ENCODE results near the gene STK32B. TPM values are rescaled to one million over a fixed set of nuclear protein-coding genes. Genes with fewer than 3 reads are reported as not detected.

The STK32B gene
- total and polyA plus RNA-seq, 9 of the 15 experiments (the other 6 are each of a cell fraction or from before 2014, with no cell fraction given), result 0.03 to 0.20 (median 0.07) TPM; not detected in 2

GRCh38 chr4:5118091-5118786 lies 67.0 kb downstream of the STK32B start:
- H3K9me3 ChIP-seq (replicated peaks; ENCODE audit: control insufficient read depth, insufficient read depth, low read depth, low read length), result no peaks in the 10 kb centered on the region
- in situ Hi-C loops (cut with MboI) (no loop called here), intact Hi-C loops (cut with micrococcal nuclease) (no loop called here)
- H3K36me3 ChIP-seq (ENCODE audit: control insufficient read depth, insufficient read depth, low read length), result no peaks in the 10 kb centered on the region
- ATAC-seq, result no peak; the same call in 2 of the 3 replicates
- no peaks in the 10 kb centered on the region; the same call in 1 of the 2 replicates for H4K20me1 ChIP-seq (replicated peaks; ENCODE audit: control insufficient read depth, insufficient read depth, low read length)
- DNase-seq (ENCODE audit: extremely low read depth in 1 of 4, low spot score in 3 of 4), result no peak
- no peak overlapping the region for H3K4me2 ChIP-seq (ENCODE audit: insufficient read depth, low read length)
- no peaks in the 10 kb centered on the region for H3K79me2 ChIP-seq (ENCODE audit: control insufficient read depth, insufficient read depth, low read length)
- CTCF ChIA-PET (ENCODE audit: low intra/inter-chr PET ratio), result no interaction called here
- BruUV-seq (replicated peaks), result no TSS peak
- H3K4me3 ChIP-seq, result no peak overlapping the region
- H3K4me1 ChIP-seq (replicated peaks in 1 of 2; ENCODE audit: control insufficient read depth in 2 of 2, insufficient read depth in 2 of 2, low read length in 2 of 2), result no peaks in the 10 kb centered on the region
- WGBS (ENCODE audit: insufficient coverage, low coverage, missing lambda C conversion rate), result 0% methylated on average over 6 of the region's 6 CpGs
- no peaks in the 10 kb centered on the region for H3K9me1 ChIP-seq (ENCODE audit: control insufficient read depth, insufficient read depth, low read length)
- FAIRE-seq, result no peak
- POLR2A ChIA-PET, result no interaction called here
- peaks cover 0 to 4% of the 10 kb centered on the region in 2 experiments; a peak in 2 of 5 replicates for H3K27me3 ChIP-seq (ENCODE audit: control insufficient read depth in 2 of 2, insufficient read depth in 2 of 2, low read length in 2 of 2)
- H2AFZ ChIP-seq (ENCODE audit: low read depth, low read length), result no peak overlapping the region
- TF ChIP-seq FOXP4 (CRISPR knock-in tag; IDR thresholded peaks at IDR 0.05; ENCODE audit: borderline replicate concordance) (no peak), NCOA2 (IDR thresholded peaks at IDR 0.05; ENCODE audit: partially characterized antibody in 2 of 2) (no peak)
- no peak overlapping the region for H3K27ac ChIP-seq (ENCODE audit: extremely low read depth, low read depth, low read length)
- H3K9ac ChIP-seq (ENCODE audit: insufficient read depth in 1 of 2, low read depth in 2 of 2, low read length in 2 of 2), result no peak overlapping the region
